ENCODE measurements around the gene ARFGAP1. TPM values are rescaled to one million over a fixed set of nuclear protein-coding genes. Genes with fewer than 3 reads are reported as not detected.

Gene ARFGAP1
- total and polyA plus RNA-seq, 2 of the 8 experiments (the other 6 are each of a cell fraction or from before 2014, with no cell fraction given) = 93.7 to 100 TPM

GRCh38 chr20:63269724-63270123, 2.9 kb upstream of the ARFGAP1 start:
- peaks cover 5% of the 10 kb centered on the region for H3K79me1 ChIP-seq (ENCODE audit: low read depth, low read length)
- peaks cover 0 to 7% (median 1%) of the 10 kb centered on the region in 4 experiments; a peak in 5 of 7 replicates for H3K4me1 ChIP-seq (replicated peaks in 1 of 4; ENCODE audit: control insufficient read depth in 3 of 4, insufficient read depth in 4 of 4, low read length in 3 of 4)
- no peak overlapping the region for H4K91ac ChIP-seq (replicated peaks; ENCODE audit: insufficient read length, low read length)
- H4K5ac ChIP-seq (ENCODE audit: insufficient read length, low read depth, low read length) = no peak overlapping the region
- H3K56ac ChIP-seq (replicated peaks; ENCODE audit: insufficient read length, low read depth, low read length) = no peak overlapping the region
- CTCF ChIA-PET (ENCODE audit: partially characterized antibody) = interaction anchor here (1.1 to 11.0 kb wide), 7 partner anchors 11 to 112 kb away, joined by 4 to 63 read pairs (median 5); no protein-coding TSS in a partner anchor
- DNase-seq (ENCODE audit: low read depth in 1 of 2, low spot score in 2 of 2) (no peak), FAIRE-seq (no peak)
- TF ChIP-seq SAP30 (IDR thresholded peaks at IDR 0.05; ENCODE audit: insufficient read depth, insufficient replicate concordance, low read length) = no peak
- TF ChIP-seq SP1 (IDR thresholded peaks at IDR 0.05; ENCODE audit: low read depth, low read length) = no peak
- TF ChIP-seq, protein P1, sequence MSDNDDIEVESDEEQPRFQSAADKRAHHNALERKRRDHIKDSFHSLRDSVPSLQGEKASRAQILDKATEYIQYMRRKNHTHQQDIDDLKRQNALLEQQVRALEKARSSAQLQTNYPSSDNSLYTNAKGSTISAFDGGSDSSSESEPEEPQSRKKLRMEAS (IDR thresholded peaks at IDR 0.05) = no peak
- no peak for TF ChIP-seq MAFK (IDR thresholded peaks at IDR 0.05; ENCODE audit: low read depth, low read length)
- no peaks in the 10 kb centered on the region for H3K9me3 ChIP-seq (ENCODE audit: insufficient read depth in 2 of 2, low read depth in 1 of 2, low read length in 1 of 2)
- H2BK12ac ChIP-seq (ENCODE audit: low read depth, low read length) = no peak overlapping the region
- H2AFZ ChIP-seq (ENCODE audit: low read length) = no peak overlapping the region
- H3K4ac ChIP-seq (replicated peaks; ENCODE audit: insufficient read length, low read depth, low read length) = no peak overlapping the region
- no peak overlapping the region for H4K8ac ChIP-seq (ENCODE audit: extremely low read depth, insufficient read depth, low read length)
- H3K18ac ChIP-seq (ENCODE audit: extremely low read depth, low read length) = no peak overlapping the region
- POLR2A ChIA-PET (ENCODE audit: partially characterized antibody) = interaction anchor here (1.3 to 3.6 kb wide), 3 partner anchors 9 to 21 kb away, joined by 4 to 12 read pairs (median 4); partner anchors contain the start of gene NKAIN4
- no peak overlapping the region for H3K14ac ChIP-seq (ENCODE audit: insufficient read length)
- no peak overlapping the region for H3K9ac ChIP-seq (replicated peaks in 1 of 4; ENCODE audit: extremely low read depth in 1 of 4, low read depth in 3 of 4, low read length in 3 of 4)
- no peaks in the 10 kb centered on the region for H3K36me3 ChIP-seq (ENCODE audit: control insufficient read depth in 2 of 4, insufficient read depth in 4 of 4, low read length in 3 of 4)
- no peak overlapping the region for H3K27ac ChIP-seq (ENCODE audit: low read depth, low read length)
- no peak overlapping the region for H3K4me2 ChIP-seq (ENCODE audit: insufficient read depth in 1 of 2, low read depth in 2 of 2, low read length in 2 of 2)
- peaks cover 0 to 2% (median 0%) of the 10 kb centered on the region in 4 experiments; a peak in 2 of 7 replicates for H3K27me3 ChIP-seq (replicated peaks in 1 of 4; ENCODE audit: control insufficient read depth in 3 of 4, extremely low read depth in 1 of 4, insufficient read depth in 3 of 4, low read length in 3 of 4)
- H4K20me1 ChIP-seq (replicated peaks in 1 of 2; ENCODE audit: control insufficient read depth in 1 of 2, insufficient read depth in 2 of 2, low read length in 2 of 2) = peaks cover 6 to 13% of the 10 kb centered on the region in 2 experiments
- H3K79me2 ChIP-seq (ENCODE audit: control insufficient read depth in 1 of 2, insufficient read depth in 2 of 2, low read length in 2 of 2) = peaks cover 9 to 18% of the 10 kb centered on the region in 2 experiments
- H2AK5ac ChIP-seq (ENCODE audit: low read depth, low read length) = no peak overlapping the region
- no peak overlapping the region for H2BK20ac ChIP-seq (ENCODE audit: low read length)
- H3K23ac ChIP-seq (ENCODE audit: insufficient read length) = no peak overlapping the region
- H2BK120ac ChIP-seq (replicated peaks; ENCODE audit: low read depth, low read length) = no peak overlapping the region
- H2BK5ac ChIP-seq (ENCODE audit: low read depth, low read length) = no peak overlapping the region
- no peak overlapping the region for H3K4me3 ChIP-seq (ENCODE audit: extremely low read depth in 1 of 4, insufficient read depth in 2 of 4, low read depth in 3 of 4, low read length in 4 of 4)
- no peak overlapping the region for H2BK15ac ChIP-seq (ENCODE audit: low read length)
- WGBS, 2 experiments (ENCODE audit: extremely low coverage in 1 of 2, insufficient coverage in 1 of 2, insufficient read length in 1 of 2, insufficient replicate concordance in 2 of 2, low coverage in 1 of 2, low lambda C conversion rate in 2 of 2, missing lambda C conversion rate in 1 of 2) = 88% methylated on average over 9 of the region's 9 CpGs; no CpG with 5 or more reads in 1 of the 2 experiments
- no peaks in the 10 kb centered on the region for H3K23me2 ChIP-seq (ENCODE audit: low read depth, low read length)
